A673 (cell line): ENCODE measurements around the gene VPS13C.

Experiments used
- EZH2 ChIP-seq: fragments of 200-600 bp; sonication (generic); IDR thresholded peaks from 2 replicates; pipeline ENCODE4 v1.6.1; 2017; ENCODE audit warnings: borderline replicate concordance, low read depth, mild to moderate bottlenecking, mixed read lengths, antibody characterized with exemption, low read length; ENCODE audit not compliant: poor library complexity, severe bottlenecking
- TF ChIP-seq, protein P1 (sequence below): fragments of 300-800, 200-600 bp; sonication (generic); conservative IDR thresholded peaks from 2 replicates; pipeline ENCODE4 v1.5.1; 2017; ENCODE audit warnings: low read depth, mild to moderate bottlenecking, antibody characterized with exemption, low read length, moderate library complexity, mixed read lengths

DNA sequence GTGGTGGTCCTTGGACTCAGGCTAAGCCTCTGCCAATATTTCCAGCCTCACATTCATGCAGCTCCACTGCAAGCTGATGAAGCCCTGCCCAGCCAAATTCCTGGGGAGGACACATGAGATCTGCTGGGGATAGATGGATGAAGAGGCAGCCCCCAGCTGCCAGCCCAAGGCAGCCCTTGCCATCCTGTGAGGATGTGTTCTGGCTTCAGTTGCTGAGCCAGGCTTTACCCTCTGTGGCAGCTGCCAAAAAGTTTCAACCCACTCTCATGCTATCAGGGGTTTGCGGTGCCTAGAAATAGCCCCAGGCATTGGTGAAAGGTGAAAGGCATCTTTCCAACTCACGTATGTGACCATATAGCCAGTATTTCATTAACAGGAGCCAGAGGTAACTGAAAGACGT, 44.2 kb upstream of the VPS13C start:
- TF ChIP-seq, protein P1, sequence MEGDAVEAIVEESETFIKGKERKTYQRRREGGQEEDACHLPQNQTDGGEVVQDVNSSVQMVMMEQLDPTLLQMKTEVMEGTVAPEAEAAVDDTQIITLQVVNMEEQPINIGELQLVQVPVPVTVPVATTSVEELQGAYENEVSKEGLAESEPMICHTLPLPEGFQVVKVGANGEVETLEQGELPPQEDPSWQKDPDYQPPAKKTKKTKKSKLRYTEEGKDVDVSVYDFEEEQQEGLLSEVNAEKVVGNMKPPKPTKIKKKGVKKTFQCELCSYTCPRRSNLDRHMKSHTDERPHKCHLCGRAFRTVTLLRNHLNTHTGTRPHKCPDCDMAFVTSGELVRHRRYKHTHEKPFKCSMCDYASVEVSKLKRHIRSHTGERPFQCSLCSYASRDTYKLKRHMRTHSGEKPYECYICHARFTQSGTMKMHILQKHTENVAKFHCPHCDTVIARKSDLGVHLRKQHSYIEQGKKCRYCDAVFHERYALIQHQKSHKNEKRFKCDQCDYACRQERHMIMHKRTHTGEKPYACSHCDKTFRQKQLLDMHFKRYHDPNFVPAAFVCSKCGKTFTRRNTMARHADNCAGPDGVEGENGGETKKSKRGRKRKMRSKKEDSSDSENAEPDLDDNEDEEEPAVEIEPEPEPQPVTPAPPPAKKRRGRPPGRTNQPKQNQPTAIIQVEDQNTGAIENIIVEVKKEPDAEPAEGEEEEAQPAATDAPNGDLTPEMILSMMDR: no peak
- no peak for TF ChIP-seq EZH2
